NB4 (cell line): ENCODE results near the gene GALNS.

Experiments
- DNase-seq: peaks from one replicate; pipeline ENCODE4 v3.0.0; 2010; ENCODE audit warnings: low read depth
- H3K4me3 ChIP-seq: one replicate; pipeline ENCODE4 v1.5.1; 2011; ENCODE audit warnings: mild to moderate bottlenecking, low read depth, low read length, moderate library complexity
- CTCF ChIP-seq: IDR thresholded peaks from one replicate; pipeline ENCODE4 v1.5.1; 2012; ENCODE audit warnings: low read depth, low read length
- MAX ChIP-seq: IDR thresholded peaks from 2 replicates; pipeline ENCODE4 v1.6.1; 2011; ENCODE audit warnings: low read depth, low read length
- MYC ChIP-seq: IDR thresholded peaks from 2 replicates; pipeline ENCODE4 v1.6.1; 2011; ENCODE audit warnings: low read depth, low read length
- POLR2A ChIP-seq: IDR thresholded peaks from 2 replicates; pipeline ENCODE4 v1.6.1; 2011; ENCODE audit warnings: mild to moderate bottlenecking; ENCODE audit not compliant: insufficient read length; ENCODE audit errors: extremely low read depth

Gene GALNS

DNA sequence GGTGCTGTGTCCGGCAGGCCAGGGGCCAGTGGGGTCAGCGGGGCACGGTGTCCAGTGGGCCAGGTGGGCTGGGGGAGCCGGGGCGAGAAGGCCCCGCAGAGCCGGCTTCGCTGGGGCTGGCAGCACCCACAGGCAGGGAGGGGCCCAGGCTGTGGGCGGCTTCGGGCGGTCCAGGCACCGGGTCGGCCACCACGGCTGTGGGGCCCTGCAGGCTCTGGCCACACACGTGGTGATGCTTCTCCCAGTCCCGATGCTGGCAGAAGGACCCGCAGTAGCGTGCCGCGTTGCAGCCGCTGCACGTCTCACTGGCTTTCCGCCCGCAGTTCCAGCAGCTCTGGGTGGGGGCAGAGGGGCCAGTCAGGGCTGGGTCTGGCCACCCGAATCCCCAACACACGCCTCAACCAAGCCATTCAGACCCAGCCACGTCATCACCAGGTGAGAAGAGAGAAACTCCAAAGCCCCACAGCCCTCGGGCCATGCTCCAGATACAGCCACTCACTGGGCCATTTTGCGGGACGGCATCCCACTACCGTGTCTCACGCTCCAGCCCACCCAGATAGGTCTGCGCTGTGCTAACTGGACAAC lies 20.3 kb upstream of the GALNS start:
- TF ChIP-seq MYC (no peak), POLR2A (no peak), CTCF (no peak), MAX (no peak)
- no peak for DNase-seq
- no peak overlapping the region for H3K4me3 ChIP-seq

DNA sequence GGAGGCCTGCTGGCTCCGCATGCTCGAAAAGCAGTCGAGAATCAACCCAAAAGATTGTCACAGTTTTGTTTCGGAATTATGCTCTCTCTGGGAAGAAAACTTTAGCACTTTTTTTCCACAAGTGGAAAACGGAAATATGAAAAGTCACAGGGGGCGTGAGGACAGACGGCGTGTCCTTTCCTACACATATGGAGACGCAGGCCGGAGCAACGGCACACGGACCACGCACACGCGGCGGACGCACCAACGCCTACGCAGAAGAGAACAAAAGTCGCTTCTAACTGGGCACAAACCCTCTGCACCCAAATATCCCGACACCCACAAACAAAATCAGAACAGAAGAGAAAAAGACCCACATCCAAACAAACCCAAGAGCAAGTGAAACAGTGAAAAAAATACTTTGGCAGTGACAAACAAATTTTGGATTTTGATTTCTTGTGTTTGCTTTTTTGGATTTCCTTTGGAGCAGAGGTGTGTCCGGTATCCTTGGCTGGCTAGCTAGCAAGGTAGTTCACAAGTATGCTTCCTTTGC lies 19.0 kb upstream of the GALNS start:
- H3K4me3 ChIP-seq: no peak overlapping the region
- TF ChIP-seq POLR2A (no peak), CTCF (no peak), MAX (no peak), MYC (no peak)
- DNase-seq: no peak

GRCh38 chr16:88874938-88875599 lies 18.3 kb upstream of the GALNS start:
- no peak for TF ChIP-seq CTCF
- TF ChIP-seq MYC: no peak
- no peak for TF ChIP-seq POLR2A
- no peak for TF ChIP-seq MAX
- DNase-seq: no peak
- no peak overlapping the region for H3K4me3 ChIP-seq

DNA sequence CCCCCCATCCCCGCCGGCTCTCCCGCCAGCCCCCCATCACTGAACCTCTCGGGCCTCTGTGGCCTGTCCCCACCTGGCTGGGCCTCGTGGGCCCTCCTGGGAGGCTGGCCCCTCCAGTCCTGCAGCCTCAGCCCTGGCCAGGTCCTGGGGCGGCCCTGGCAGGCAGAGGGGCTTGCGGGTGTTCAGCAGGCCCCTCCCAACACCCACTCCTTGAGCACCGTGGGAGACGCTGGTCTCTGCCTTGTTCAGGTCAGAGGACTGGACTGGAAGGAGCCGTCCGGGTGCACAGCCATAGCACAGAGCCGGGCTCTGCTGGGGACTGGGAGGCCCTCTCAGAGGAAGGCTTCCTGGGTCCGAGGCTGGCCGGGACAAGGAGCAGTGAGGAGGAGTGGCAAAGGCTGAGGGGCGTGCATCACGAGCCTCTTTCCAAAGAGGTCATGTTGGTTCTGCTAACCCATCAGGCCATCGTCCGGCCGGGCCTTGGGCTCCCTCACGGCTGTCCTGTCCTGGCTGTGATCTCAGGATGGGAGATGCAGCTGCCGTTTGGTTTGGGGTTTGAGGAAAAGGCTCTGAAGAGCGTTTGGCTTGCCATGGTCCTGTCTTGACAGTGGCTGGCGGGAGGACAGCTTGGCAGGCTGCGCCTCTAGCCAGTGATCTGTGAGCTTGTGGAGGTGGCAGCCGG lies 16.0 kb upstream of the GALNS start:
- no peak for TF ChIP-seq CTCF
- no peak for TF ChIP-seq MAX
- TF ChIP-seq MYC: no peak
- TF ChIP-seq POLR2A: no peak
- H3K4me3 ChIP-seq: no peak overlapping the region
- DNase-seq: no peak

DNA sequence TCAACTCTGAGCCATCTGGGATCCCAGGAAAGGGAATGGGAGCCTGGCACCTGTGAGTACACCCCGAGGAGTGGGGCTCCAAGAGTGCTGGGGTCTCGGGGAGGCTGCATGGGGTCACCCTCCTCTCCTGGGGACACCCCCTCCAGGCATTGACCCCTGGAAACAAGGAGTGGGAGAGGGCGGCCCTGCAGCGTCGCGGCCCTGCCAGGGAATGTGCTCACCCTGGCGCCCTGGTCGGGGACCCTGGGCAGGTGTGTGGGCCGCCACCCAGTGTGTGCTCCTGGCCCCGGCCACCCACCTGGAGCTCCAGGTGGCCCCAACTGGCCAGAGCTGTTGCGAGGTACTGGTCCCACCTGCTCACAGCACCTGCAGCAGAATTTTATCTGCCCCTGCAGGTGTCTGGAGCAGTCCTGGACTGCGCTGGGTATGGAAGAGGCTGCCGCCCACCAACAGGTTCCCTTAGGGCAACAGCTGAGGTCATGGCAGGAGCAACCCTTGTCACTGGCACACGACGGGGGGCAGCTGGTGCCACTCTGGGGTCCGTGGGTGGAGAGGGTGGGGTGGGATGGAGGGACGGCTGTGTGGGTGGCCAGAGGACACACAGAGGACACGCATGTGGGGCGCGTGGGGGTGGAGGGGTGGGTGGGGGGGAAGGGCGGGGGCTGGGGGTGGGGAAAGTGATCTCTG lies 15.1 kb upstream of the GALNS start:
- TF ChIP-seq CTCF: no peak
- TF ChIP-seq POLR2A: no peak
- TF ChIP-seq MAX: no peak
- TF ChIP-seq MYC: no peak
- no peak for DNase-seq
- no peak overlapping the region for H3K4me3 ChIP-seq
